ENCODE data around the gene SLC25A34. TPM values are rescaled to one million over a fixed set of nuclear protein-coding genes. Genes with fewer than 3 reads are reported as not detected.

SLC25A34 gene
- total RNA-seq, 1 experiment from 2014 or later = 0.59 TPM

DNA sequence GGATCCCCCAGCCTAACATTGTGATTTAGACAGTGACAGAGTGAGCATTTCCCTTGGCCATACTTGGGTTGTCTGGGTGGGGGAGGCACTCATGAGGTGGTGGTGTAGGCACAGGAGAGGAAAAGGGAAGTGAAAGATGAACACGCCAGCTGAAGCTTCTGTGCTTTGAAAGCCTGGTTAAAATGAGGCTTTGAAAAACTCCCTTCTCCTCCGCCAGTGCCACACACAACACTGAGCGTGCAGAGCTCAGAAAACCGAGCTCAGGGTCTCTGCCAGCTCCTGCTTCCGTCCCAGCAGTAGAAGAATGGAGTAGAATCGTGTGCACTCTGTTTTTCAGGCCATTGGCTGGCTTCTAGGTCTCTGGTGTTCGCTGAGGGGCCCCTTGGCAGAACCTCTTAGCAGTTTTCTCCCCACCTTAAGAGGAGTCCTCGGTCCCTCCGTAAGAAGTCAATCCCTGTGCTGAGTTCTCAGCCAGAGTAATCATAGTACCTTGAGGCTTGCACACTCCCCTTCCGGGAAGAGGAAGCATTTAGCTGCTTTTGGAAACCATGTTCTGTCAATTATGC, 39.0 kb upstream of the SLC25A34 start:
- intact Hi-C loops (cut with micrococcal nuclease) = no loop called here
- Histone ChIP-seq H3K27me3 (ENCODE audit: insufficient read depth, low read length) (no peaks in the 10 kb centered on the region), H3K36me3 (ENCODE audit: control insufficient read depth in 1 of 2, insufficient read depth in 2 of 2, low read length in 2 of 2) (no peaks in the 10 kb centered on the region), H3K4me3 (replicated peaks in 1 of 2; ENCODE audit: low read depth in 1 of 2, low read length in 2 of 2) (no peak overlapping the region), H3K9ac (ENCODE audit: low read length) (no peak overlapping the region), H4K20me1 (ENCODE audit: insufficient read depth) (no peaks in the 10 kb centered on the region), H2AFZ (ENCODE audit: low read depth, low read length, poor library complexity, severe bottlenecking) (no peak overlapping the region), H3K79me2 (ENCODE audit: insufficient read depth, low read length) (peaks cover 19% of the 10 kb centered on the region), H3K4me1 (ENCODE audit: control insufficient read depth in 1 of 2, insufficient read depth in 2 of 2, low read length in 2 of 2) (no peaks in the 10 kb centered on the region), H3K27ac (ENCODE audit: low read depth, low read length) (no peak overlapping the region), H3K9me2 (ENCODE audit: insufficient read depth) (no peaks in the 10 kb centered on the region), H3K9me3 (ENCODE audit: control insufficient read depth in 1 of 2, insufficient read depth in 1 of 2, low read depth in 1 of 2, low read length in 2 of 2) (no peaks in the 10 kb centered on the region), H3K4me2 (ENCODE audit: low read length) (no peak overlapping the region)
- POLR2A ChIA-PET = no interaction called here
- RAD21 ChIA-PET (ENCODE audit: low non-redundant PET in 1 of 2, low total read pairs in 2 of 2, uncharacterized antibody in 2 of 2, unreplicated experiment in 2 of 2) = no interaction called here
- DNase-seq (ENCODE audit: low read depth, low spot score) (no peak), ATAC-seq (no peak)
- BruUV-seq (replicated peaks) = no TSS peak
- CTCF ChIA-PET = no interaction called here
- TF ChIP-seq ELF1 (IDR thresholded peaks at IDR 0.05; ENCODE audit: borderline replicate concordance, low read depth) (no peak), EGR1 (IDR thresholded peaks at IDR 0.05; ENCODE audit: low read depth) (no peak), SRF (IDR thresholded peaks at IDR 0.05; ENCODE audit: low read depth) (no peak), TCF7L2 (IDR thresholded peaks at IDR 0.05; ENCODE audit: borderline replicate concordance, extremely low read depth, insufficient read depth, insufficient read length) (no peak), MAX (IDR thresholded peaks at IDR 0.05) (no peak), POLR2A (IDR thresholded peaks at IDR 0.05; ENCODE audit: borderline replicate concordance, extremely low read depth, insufficient read depth, insufficient read length) (no peak), CBX3 (IDR thresholded peaks at IDR 0.05; ENCODE audit: low read depth) (no peak), YY1 (IDR thresholded peaks at IDR 0.05; ENCODE audit: extremely low read depth, insufficient replicate concordance, low read depth, low read length) (no peak), REST (IDR thresholded peaks at IDR 0.05; ENCODE audit: low read depth) (no peak), POLR2AphosphoS5 (IDR thresholded peaks at IDR 0.05; ENCODE audit: low read depth, low read length) (no peak), JUND (IDR thresholded peaks at IDR 0.05) (no peak), FOSL1 (IDR thresholded peaks at IDR 0.05; ENCODE audit: low read depth) (no peak), CTCF (IDR thresholded peaks at IDR 0.05 in 2 of 3, conservative IDR thresholded peaks at IDR 0.05 in 1 of 3; ENCODE audit: borderline replicate concordance in 1 of 3, insufficient read depth in 1 of 3, low read depth in 2 of 3, low read length in 2 of 3) (no peak), SP1 (IDR thresholded peaks at IDR 0.05; ENCODE audit: low read depth) (no peak), ZNF274 (IDR thresholded peaks at IDR 0.05; ENCODE audit: low read depth, low read length) (no peak)

Measured in HCT116 (cell line).